Activated naive CD4-positive, alpha-beta T cell treated with anti-CD3 and anti-CD28 coated beads for 36 hours (primary cell): ENCODE results near the gene EEF2K. TPM values are rescaled to one million over a fixed set of nuclear protein-coding genes. Genes with fewer than 3 reads are reported as not detected.

Source experiments
- CTCF ChIA-PET: fragments of 350-600 bp; sonication (Branson Sonifier 250); formaldehyde crosslinking; loops from one replicate; lab custom pipeline; 2021; ENCODE audit warnings: antibody characterized with exemption; lab: Charles Lee
- DNase-seq: peaks from one replicate; pipeline ENCODE4 v3.0.0-alpha.2; 2020
- H3K27ac Mint-ChIP-seq: one replicate; pipeline ENCODE4 v1.8.0; 2021; ENCODE audit warnings: mild to moderate bottlenecking, mixed read lengths
- H3K27me3 Mint-ChIP-seq: one replicate; pipeline ENCODE4 v1.8.0; 2021; ENCODE audit warnings: low read depth, mixed read lengths
- H3K36me3 Mint-ChIP-seq: one replicate; pipeline ENCODE4 v1.8.0; 2021; ENCODE audit warnings: low read depth, mixed read lengths
- H3K4me1 Mint-ChIP-seq: one replicate; pipeline ENCODE4 v1.8.0; 2021; ENCODE audit warnings: low read depth, mixed read lengths
- H3K4me3 Mint-ChIP-seq: one replicate; pipeline ENCODE4 v1.8.0; 2021; ENCODE audit warnings: mild to moderate bottlenecking, moderate library complexity, mixed read lengths
- H3K9me3 Mint-ChIP-seq: one replicate; pipeline ENCODE4 v1.8.0; 2021; ENCODE audit warnings: mixed read lengths
- intact Hi-C: fragments of 100-400 bp; cut with micrococcal nuclease; formaldehyde crosslinking; loops from one replicate; pipeline ENCODE4 v1.15.1; 2023
- total RNA-seq, 2 experiments: library from RNA; stranded (reverse); gene quantifications; one replicate each; pipeline ENCODE4 v1.2.3, GENCODE V29; 2021

The EEF2K gene
- total RNA-seq, 2 experiments from 2014 or later = 9.8 to 10.0 TPM

GRCh38 chr16:22181426-22181825, 24.7 kb upstream of the EEF2K start:
- Mint-ChIP-seq H3K4me3 (no peak overlapping the region), H3K36me3 (no peaks in the 10 kb centered on the region), H3K9me3 (no peaks in the 10 kb centered on the region), H3K27ac (no peak overlapping the region), H3K4me1 (no peaks in the 10 kb centered on the region), H3K27me3 (no peaks in the 10 kb centered on the region)
- DNase-seq = no peak
- intact Hi-C loops = no loop called here
- CTCF ChIA-PET = interaction anchor here (0.9 to 1.5 kb wide), 2 partner anchors 21 to 82 kb away, joined by 3 to 4 read pairs; no protein-coding TSS in a partner anchor

DNA sequence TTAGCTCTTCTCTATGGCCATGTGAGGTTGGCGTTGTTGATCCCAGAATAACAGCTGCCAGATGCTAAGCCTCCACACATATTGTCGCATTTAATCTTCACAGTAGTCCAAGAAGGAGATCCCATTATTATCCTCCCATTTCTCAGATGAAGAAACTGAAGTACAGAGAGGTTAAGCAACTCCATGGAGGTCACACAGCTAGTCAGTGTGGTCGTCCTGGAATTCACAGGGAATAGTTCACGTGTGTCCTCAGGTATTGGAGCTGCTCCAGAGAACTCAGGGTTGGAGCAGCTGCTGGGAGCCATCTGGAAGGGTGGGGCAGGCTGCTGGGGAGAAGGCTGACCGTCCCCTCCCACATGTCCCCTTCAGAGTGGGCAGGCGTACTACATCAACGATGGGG, 24.2 kb upstream of the EEF2K start:
- no peaks in the 10 kb centered on the region for H3K9me3 Mint-ChIP-seq
- no peak overlapping the region for H3K27ac Mint-ChIP-seq
- intact Hi-C loops = no loop called here
- DNase-seq = no peak
- no peak overlapping the region for H3K4me3 Mint-ChIP-seq
- CTCF ChIA-PET = interaction anchor here (0.9 to 1.5 kb wide), 2 partner anchors 22 to 83 kb away, joined by 3 to 4 read pairs; no protein-coding TSS in a partner anchor
- H3K36me3 Mint-ChIP-seq = no peaks in the 10 kb centered on the region
- peaks cover 3% of the 10 kb centered on the region for H3K4me1 Mint-ChIP-seq
- H3K27me3 Mint-ChIP-seq = no peaks in the 10 kb centered on the region

DNA sequence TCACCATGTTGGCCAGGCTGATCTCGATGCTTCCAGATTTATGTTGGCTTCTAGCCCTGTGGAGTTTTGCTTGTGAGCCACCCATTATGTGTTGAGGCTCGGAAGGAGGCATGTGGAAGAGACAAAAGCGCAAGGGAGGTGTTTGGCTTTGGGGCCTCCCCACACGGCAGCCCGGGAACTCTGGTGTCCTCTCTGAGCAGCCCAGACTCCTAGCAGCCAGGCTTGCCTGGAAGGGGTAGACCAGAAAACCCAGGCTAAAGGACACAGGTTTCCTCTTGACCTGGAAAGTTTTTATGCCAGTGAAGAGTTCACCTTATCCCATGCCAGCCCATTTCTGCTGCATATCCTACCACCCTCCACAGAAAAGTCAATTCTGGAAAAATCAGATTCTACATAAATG, 22.7 kb upstream of the EEF2K start:
- no peaks in the 10 kb centered on the region for H3K36me3 Mint-ChIP-seq
- H3K27ac Mint-ChIP-seq = no peak overlapping the region
- CTCF ChIA-PET = interaction anchor here (0.6 to 0.7 kb wide), 2 partner anchors 151 to 543 kb away, joined by 3 to 4 read pairs; no protein-coding TSS in a partner anchor
- H3K4me1 Mint-ChIP-seq = peaks cover 12% of the 10 kb centered on the region
- no peaks in the 10 kb centered on the region for H3K27me3 Mint-ChIP-seq
- H3K4me3 Mint-ChIP-seq = no peak overlapping the region
- H3K9me3 Mint-ChIP-seq = no peaks in the 10 kb centered on the region
- intact Hi-C loops = no loop called here
- DNase-seq = no peak

GRCh38 chr16:22183901-22184614, 22.0 kb upstream of the EEF2K start:
- CTCF ChIA-PET = interaction anchor here (0.5 to 0.7 kb wide), 3 partner anchors 108 to 1250 kb away, joined by 3 to 4 read pairs (median 3); no protein-coding TSS in a partner anchor
- Mint-ChIP-seq H3K27me3 (no peaks in the 10 kb centered on the region), H3K27ac (no peak overlapping the region), H3K4me1 (peaks cover 19% of the 10 kb centered on the region), H3K4me3 (no peak overlapping the region), H3K36me3 (no peaks in the 10 kb centered on the region), H3K9me3 (no peaks in the 10 kb centered on the region)
- intact Hi-C loops = no loop called here
- no peak for DNase-seq

- no peak for DNase-seq
- Mint-ChIP-seq H3K27ac (no peak overlapping the region), H3K27me3 (no peaks in the 10 kb centered on the region), H3K36me3 (no peaks in the 10 kb centered on the region), H3K9me3 (no peaks in the 10 kb centered on the region), H3K4me1 (peaks cover 25% of the 10 kb centered on the region), H3K4me3 (no peak overlapping the region)
- intact Hi-C loops = no loop called here
- CTCF ChIA-PET = interaction anchor here (0.5 kb wide), 1 partner anchor 108 kb away, joined by 3 read pairs; no protein-coding TSS in a partner anchor
Measured at GRCh38 chr16:22184615-22184968, 21.5 kb upstream of the EEF2K start.

DNA sequence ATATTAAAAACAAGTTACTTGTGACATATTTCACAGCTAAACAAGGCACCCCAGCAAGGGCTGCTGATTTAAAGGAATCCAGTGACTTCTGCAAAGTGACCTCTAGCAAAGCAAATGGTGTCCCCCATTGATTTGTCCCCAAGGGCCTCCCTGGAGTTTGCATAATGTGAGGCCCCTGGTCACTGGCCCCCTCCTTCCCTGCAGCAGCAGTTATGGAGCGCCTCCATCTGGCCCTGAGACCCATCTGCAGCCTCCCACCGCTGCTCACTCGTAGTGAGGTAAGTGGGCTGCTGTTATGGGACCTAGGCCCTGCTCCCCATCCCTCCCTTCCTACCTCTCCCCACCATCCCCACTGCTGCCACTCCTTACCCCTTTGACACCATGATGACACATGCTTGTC, 19.6 kb upstream of the EEF2K start:
- Mint-ChIP-seq H3K9me3 (no peaks in the 10 kb centered on the region), H3K27me3 (no peaks in the 10 kb centered on the region), H3K27ac (no peak overlapping the region), H3K4me1 (peaks cover 27% of the 10 kb centered on the region), H3K36me3 (no peaks in the 10 kb centered on the region), H3K4me3 (no peak overlapping the region)
- DNase-seq = peak; percentile 32
- intact Hi-C loops = no loop called here
- CTCF ChIA-PET = interaction anchor here (0.6 to 4.9 kb wide), 7 partner anchors 87 to 1014 kb away, joined by 3 to 60 read pairs (median 4); partner anchors contain the start of gene POLR3E

- intact Hi-C loops = loop anchor here (1.0 to 2.0 kb wide), 3 partner anchors 89 to 187 kb away; partner anchors contain the start of gene PDZD9
- H3K27me3 Mint-ChIP-seq = no peaks in the 10 kb centered on the region
- peaks cover 36% of the 10 kb centered on the region for H3K4me1 Mint-ChIP-seq
- CTCF ChIA-PET = interaction anchor here (0.6 to 4.9 kb wide), 37 partner anchors 10 to 1350 kb away, joined by 3 to 60 read pairs (median 4); partner anchors contain the start of genes EEF2K, MOSMO, PDZD9 and POLR3E
- H3K4me3 Mint-ChIP-seq = no peak overlapping the region
- H3K36me3 Mint-ChIP-seq = no peaks in the 10 kb centered on the region
- no peak for DNase-seq
- peak overlapping the region; percentile 81 for H3K27ac Mint-ChIP-seq
- no peaks in the 10 kb centered on the region for H3K9me3 Mint-ChIP-seq
Measured at GRCh38 chr16:22188267-22188594, 17.8 kb upstream of the EEF2K start.

DNA sequence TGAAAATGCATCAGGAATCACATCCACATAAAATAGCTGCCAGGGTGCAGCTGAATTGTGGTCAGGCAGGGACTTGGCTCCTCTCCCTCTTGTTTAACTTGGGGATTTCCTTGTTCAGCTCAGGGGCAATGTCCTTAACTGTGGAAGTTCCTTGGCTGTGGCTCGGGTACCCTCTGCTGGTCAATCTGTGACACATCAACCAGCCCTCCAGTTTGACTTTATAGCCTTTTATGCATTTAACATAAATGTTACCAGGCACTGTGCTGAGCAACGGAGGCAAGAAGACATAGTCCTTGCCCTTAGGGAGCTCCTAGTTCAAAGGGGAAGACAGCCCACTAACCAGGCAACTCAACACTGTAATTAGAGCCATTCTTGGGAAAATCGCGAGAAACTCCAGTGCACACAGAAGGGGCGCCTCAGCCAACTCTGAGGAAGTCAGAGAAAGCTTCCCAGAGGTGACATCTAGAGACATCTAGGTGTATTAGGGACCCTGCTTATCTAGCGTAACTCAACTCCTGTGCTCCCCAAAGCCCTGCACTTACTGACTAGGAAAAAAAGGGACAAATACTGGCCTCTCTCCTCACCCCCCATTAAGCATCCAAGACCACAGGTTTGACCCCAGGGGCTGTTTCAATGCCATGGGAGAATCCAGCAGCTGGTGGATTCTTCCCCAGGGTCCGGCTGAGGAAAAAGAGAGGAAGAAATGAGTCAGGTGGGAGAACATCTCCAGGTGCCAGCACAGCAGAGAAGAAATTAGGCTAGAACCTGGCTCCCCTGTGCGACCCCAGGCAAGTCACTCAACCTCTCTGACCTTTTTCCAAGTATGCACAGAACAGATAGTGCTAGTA, 17.3 kb upstream of the EEF2K start:
- Mint-ChIP-seq H3K36me3 (no peaks in the 10 kb centered on the region), H3K4me1 (peaks cover 42% of the 10 kb centered on the region), H3K27me3 (no peaks in the 10 kb centered on the region), H3K4me3 (peak overlapping the region; percentile 83), H3K27ac (peak overlapping the region; percentile 98), H3K9me3 (no peaks in the 10 kb centered on the region)
- intact Hi-C loops = loop anchor here (1.0 to 2.0 kb wide), 3 partner anchors 90 to 188 kb away; partner anchors contain the start of gene PDZD9
- DNase-seq = peak; percentile 80
- CTCF ChIA-PET = interaction anchor here (0.6 to 4.9 kb wide), 41 partner anchors 10 to 1350 kb away, joined by 3 to 60 read pairs (median 4); partner anchors contain the start of genes EEF2K, MOSMO, PDZD9 and POLR3E

- H3K9me3 Mint-ChIP-seq = no peaks in the 10 kb centered on the region
- CTCF ChIA-PET = interaction anchor here (0.6 to 4.9 kb wide), 19 partner anchors 14 to 534 kb away, joined by 3 to 60 read pairs (median 6); partner anchors contain the start of genes EEF2K, MOSMO, PDZD9 and POLR3E
- intact Hi-C loops = loop anchor here (2.0 to 10.0 kb wide), 9 partner anchors 91 to 1447 kb away; partner anchors contain the start of genes DCUN1D3, LYRM1, METTL9 and THUMPD1
- H3K36me3 Mint-ChIP-seq = no peaks in the 10 kb centered on the region
- peak; percentile 46 for DNase-seq
- H3K27ac Mint-ChIP-seq = peak overlapping the region; percentile 98
- H3K27me3 Mint-ChIP-seq = no peaks in the 10 kb centered on the region
- peak overlapping the region; percentile 83 for H3K4me3 Mint-ChIP-seq
- H3K4me1 Mint-ChIP-seq = peaks cover 48% of the 10 kb centered on the region
Measured at GRCh38 chr16:22189473-22190080, 16.5 kb upstream of the EEF2K start.

DNA sequence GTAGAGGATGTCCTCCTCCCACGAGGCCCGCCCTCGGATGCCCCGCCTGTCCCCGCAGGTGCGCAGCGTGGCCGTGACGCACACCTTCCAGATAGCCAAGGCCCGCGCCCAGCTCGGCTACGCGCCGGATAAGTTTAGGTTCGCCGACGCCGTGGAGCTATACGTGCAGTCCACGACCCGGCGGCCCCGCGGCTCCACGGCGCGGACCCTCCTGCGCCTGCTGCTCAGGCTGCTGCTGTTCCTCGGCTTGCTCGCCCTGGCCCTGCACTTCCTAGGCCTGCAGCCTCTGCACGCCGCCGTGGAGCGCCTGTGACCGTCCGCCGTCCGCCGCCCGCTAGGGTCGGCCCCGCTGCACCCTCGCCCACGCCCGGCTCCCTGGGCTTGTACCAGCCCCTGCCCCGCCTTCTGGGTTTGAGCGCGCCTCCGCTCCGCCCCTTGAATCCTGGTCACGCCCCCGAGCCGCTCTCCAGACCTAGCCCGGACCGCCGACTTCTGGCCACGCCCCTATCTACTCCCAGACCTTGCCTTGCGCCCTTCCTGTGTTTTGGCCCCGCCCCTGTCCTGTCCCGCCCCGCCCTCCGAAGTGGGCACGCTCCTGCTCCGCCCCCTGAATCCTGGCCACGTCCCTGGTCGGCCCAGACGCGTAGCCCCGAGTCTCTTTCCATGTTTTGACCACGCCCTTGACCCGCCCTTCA, 15.8 kb upstream of the EEF2K start:
- no peaks in the 10 kb centered on the region for H3K27me3 Mint-ChIP-seq
- peaks cover 54% of the 10 kb centered on the region for H3K4me1 Mint-ChIP-seq
- peak overlapping the region; percentile 83 for H3K4me3 Mint-ChIP-seq
- CTCF ChIA-PET = interaction anchor here (0.6 to 4.9 kb wide), 8 partner anchors 16 to 535 kb away, joined by 3 to 60 read pairs (median 16); partner anchors contain the start of genes EEF2K, MOSMO, PDZD9 and UQCRC2
- peak; percentile 100 for DNase-seq
- H3K36me3 Mint-ChIP-seq = no peaks in the 10 kb centered on the region
- no peaks in the 10 kb centered on the region for H3K9me3 Mint-ChIP-seq
- intact Hi-C loops = loop anchor here (5.0 to 10.0 kb wide), 8 partner anchors 162 to 1448 kb away; partner anchors contain the start of genes DCUN1D3, LYRM1, METTL9 and THUMPD1
- peak overlapping the region; percentile 98 for H3K27ac Mint-ChIP-seq
